WTC11 (cell line): ENCODE measurements around the gene C15orf61.

Experiments used
- FOXJ3 ChIP-seq: sonication (generic); formaldehyde crosslinking; IDR thresholded peaks from 2 replicates; pipeline ENCODE4 v1.9.0; 2021; ENCODE audit warnings: missing genetic modification reagents, mild to moderate bottlenecking, borderline replicate concordance
- MAX ChIP-seq: sonication (generic); formaldehyde crosslinking; IDR thresholded peaks from 2 replicates; pipeline ENCODE4 v1.8.0; 2022; ENCODE audit warnings: mild to moderate bottlenecking, missing genetic modification reagents
- NR3C1 ChIP-seq: sonication (generic); formaldehyde crosslinking; conservative IDR thresholded peaks from 2 replicates; pipeline ENCODE4 v1.8.1; 2023; ENCODE audit warnings: low read depth, mild to moderate bottlenecking, missing genetic modification reagents
- OVOL2 ChIP-seq: fragments of 250-450 bp; sonication (Bioruptor Pico); IDR thresholded peaks from 2 replicates; pipeline ENCODE4 v1.9.0; 2021; ENCODE audit warnings: mild to moderate bottlenecking, borderline replicate concordance
- SMAD3 ChIP-seq: sonication (generic); formaldehyde crosslinking; IDR thresholded peaks from 2 replicates; pipeline ENCODE4 v1.8.0; 2022; ENCODE audit warnings: missing genetic modification reagents, mild to moderate bottlenecking, borderline replicate concordance
- TEAD4 ChIP-seq: sonication (generic); formaldehyde crosslinking; IDR thresholded peaks from 2 replicates; pipeline ENCODE4 v1.8.0; 2022; ENCODE audit warnings: mild to moderate bottlenecking, missing genetic modification reagents
- ZNF138 ChIP-seq: sonication (generic); formaldehyde crosslinking; conservative IDR thresholded peaks from 2 replicates; pipeline ENCODE4 v1.8.1; 2022; ENCODE audit warnings: mild to moderate bottlenecking, moderate library complexity, missing genetic modification reagents
- ZNF423 ChIP-seq: fragments of 250-450 bp; sonication (Bioruptor Pico); IDR thresholded peaks from 2 replicates; pipeline ENCODE4 v2.1.2; 2022; ENCODE audit warnings: mild to moderate bottlenecking, moderate library complexity
- TF ChIP-seq, protein P1 (sequence below): fragments of 200-600 bp; IDR thresholded peaks from 2 replicates; pipeline ENCODE4 v1.8.0; 2022; ENCODE audit warnings: antibody characterized with exemption
- TF ChIP-seq, protein P2 (sequence below): sonication (generic); formaldehyde crosslinking; IDR thresholded peaks from 2 replicates; pipeline ENCODE4 v1.8.1; 2023; ENCODE audit warnings: mild to moderate bottlenecking, missing genetic modification reagents, moderate library complexity
- TF ChIP-seq, protein P3 (sequence below): sonication (generic); formaldehyde crosslinking; IDR thresholded peaks from 2 replicates; pipeline ENCODE4 v1.8.1; 2023; ENCODE audit warnings: mild to moderate bottlenecking, moderate library complexity, missing genetic modification reagents
- TF ChIP-seq, protein P4 (sequence below): fragments of 250-450 bp; sonication (Bioruptor Pico); IDR thresholded peaks from 2 replicates; pipeline ENCODE4 v1.9.0; 2021; ENCODE audit warnings: moderate library complexity, mild to moderate bottlenecking, inconsistent platforms, borderline replicate concordance

DNA sequence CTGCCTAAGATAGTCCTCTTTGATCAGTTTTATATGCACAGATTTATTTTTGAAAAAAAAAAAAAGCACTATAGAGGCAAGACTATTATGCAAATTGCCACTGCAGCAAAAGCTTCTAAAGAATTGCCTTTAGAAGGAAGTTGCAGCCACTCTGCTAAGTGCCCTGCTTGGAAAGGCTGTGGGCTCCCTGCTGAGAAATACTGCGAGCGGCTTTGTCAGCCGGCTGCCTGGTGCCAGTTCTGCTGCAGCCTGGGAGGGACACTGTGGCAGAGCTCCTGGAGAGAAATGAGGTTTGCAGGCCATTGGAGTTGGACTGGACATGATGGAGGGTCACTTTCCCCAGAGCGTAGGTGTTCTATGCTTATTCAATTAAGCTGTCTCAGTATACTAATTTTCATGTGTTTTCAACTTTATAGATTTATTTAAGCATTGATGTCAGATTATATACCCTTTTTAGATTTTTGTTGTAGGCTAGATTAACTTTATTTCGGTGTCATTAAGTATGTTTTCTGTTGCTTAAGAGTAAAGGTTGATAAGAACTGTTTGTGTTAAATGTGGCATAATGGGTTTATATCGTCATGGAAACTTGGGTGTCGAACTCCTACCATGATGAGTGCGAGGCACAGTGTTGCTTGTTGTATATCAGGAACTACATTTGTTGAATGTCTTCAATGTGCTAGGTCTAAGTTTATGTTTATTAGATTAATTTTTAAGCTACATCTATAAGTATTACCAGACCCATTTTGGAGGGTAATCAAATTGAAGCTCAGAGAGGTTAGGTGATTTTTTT, 28.1 kb downstream of the C15orf61 start:
- TF ChIP-seq, protein P1, sequence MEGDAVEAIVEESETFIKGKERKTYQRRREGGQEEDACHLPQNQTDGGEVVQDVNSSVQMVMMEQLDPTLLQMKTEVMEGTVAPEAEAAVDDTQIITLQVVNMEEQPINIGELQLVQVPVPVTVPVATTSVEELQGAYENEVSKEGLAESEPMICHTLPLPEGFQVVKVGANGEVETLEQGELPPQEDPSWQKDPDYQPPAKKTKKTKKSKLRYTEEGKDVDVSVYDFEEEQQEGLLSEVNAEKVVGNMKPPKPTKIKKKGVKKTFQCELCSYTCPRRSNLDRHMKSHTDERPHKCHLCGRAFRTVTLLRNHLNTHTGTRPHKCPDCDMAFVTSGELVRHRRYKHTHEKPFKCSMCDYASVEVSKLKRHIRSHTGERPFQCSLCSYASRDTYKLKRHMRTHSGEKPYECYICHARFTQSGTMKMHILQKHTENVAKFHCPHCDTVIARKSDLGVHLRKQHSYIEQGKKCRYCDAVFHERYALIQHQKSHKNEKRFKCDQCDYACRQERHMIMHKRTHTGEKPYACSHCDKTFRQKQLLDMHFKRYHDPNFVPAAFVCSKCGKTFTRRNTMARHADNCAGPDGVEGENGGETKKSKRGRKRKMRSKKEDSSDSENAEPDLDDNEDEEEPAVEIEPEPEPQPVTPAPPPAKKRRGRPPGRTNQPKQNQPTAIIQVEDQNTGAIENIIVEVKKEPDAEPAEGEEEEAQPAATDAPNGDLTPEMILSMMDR: no peak
- TF ChIP-seq, protein P2, sequence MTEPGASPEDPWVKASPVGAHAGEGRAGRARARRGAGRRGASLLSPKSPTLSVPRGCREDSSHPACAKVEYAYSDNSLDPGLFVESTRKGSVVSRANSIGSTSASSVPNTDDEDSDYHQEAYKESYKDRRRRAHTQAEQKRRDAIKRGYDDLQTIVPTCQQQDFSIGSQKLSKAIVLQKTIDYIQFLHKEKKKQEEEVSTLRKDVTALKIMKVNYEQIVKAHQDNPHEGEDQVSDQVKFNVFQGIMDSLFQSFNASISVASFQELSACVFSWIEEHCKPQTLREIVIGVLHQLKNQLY (CRISPR knock-in tag): no peak
- no peak for TF ChIP-seq OVOL2 (CRISPR knock-in tag)
- no peak for TF ChIP-seq NR3C1 (CRISPR knock-in tag)
- TF ChIP-seq, protein P3, sequence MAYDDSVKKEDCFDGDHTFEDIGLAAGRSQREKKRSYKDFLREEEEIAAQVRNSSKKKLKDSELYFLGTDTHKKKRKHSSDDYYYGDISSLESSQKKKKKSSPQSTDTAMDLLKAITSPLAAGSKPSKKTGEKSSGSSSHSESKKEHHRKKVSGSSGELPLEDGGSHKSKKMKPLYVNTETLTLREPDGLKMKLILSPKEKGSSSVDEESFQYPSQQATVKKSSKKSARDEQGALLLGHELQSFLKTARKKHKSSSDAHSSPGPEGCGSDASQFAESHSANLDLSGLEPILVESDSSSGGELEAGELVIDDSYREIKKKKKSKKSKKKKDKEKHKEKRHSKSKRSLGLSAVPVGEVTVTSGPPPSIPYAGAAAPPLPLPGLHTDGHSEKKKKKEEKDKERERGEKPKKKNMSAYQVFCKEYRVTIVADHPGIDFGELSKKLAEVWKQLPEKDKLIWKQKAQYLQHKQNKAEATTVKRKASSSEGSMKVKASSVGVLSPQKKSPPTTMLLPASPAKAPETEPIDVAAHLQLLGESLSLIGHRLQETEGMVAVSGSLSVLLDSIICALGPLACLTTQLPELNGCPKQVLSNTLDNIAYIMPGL (CRISPR knock-in tag): no peak
- no peak for TF ChIP-seq TEAD4
- no peak for TF ChIP-seq MAX
- no peak for TF ChIP-seq SMAD3 (CRISPR knock-in tag)
- no peak for TF ChIP-seq ZNF138 (CRISPR knock-in tag)
- 0 out of 2 replicates have a peak, but pooled peaks have one; percentile 30 for TF ChIP-seq ZNF423 (CRISPR knock-in tag)
- TF ChIP-seq FOXJ3: no peak
- TF ChIP-seq, protein P4, sequence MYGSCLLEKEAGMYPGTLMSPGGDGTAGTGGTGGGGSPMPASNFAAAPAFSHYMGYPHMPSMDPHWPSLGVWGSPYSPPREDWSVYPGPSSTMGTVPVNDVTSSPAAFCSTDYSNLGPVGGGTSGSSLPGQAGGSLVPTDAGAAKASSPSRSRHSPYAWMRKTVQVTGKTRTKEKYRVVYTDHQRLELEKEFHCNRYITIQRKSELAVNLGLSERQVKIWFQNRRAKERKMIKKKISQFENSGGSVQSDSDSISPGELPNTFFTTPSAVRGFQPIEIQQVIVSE (CRISPR knock-in tag): no peak
